DND-41 (cell line): ENCODE measurements around the gene ANGPTL4.

Experiments
- ATAC-seq: fragments of 200-7000 bp; cut with Tn5 transposase; 3 replicates; pipeline ENCODE4 v1.9.1; 2021; ENCODE audit warnings: low read depth; ENCODE audit not compliant: insufficient read depth
- DNase-seq: peaks from one replicate; pipeline ENCODE4 v3.0.0-alpha.2; 2020
- H2AFZ ChIP-seq: 2 replicates; pipeline ENCODE4 v1.6.0; 2012; ENCODE audit warnings: low read depth, low read length
- H3K27ac ChIP-seq: 2 replicates; pipeline ENCODE4 v1.5.1; 2012; ENCODE audit warnings: low read length, inconsistent platforms
- H3K27me3 ChIP-seq: fragments of 200-600 bp; sonication (generic); 2 replicates; pipeline ENCODE4 v1.6.0; 2012; ENCODE audit warnings: low read length, mild to moderate bottlenecking, inconsistent platforms; ENCODE audit not compliant: insufficient read depth, poor library complexity
- H3K36me3 ChIP-seq: 2 replicates; pipeline ENCODE4 v1.5.1; 2012; ENCODE audit warnings: low read length, inconsistent platforms; ENCODE audit not compliant: insufficient read depth
- H3K4me1 ChIP-seq: 2 replicates; pipeline ENCODE4 v1.5.1; 2012; ENCODE audit warnings: mild to moderate bottlenecking, low read length; ENCODE audit not compliant: insufficient read depth
- H3K4me2 ChIP-seq: 2 replicates; pipeline ENCODE4 v1.6.0; 2012; ENCODE audit warnings: mild to moderate bottlenecking, moderate library complexity, low read length, inconsistent platforms; ENCODE audit not compliant: insufficient read depth
- H3K4me3 ChIP-seq, 2 experiments: fragments of 200-600 bp in 1 of 2; shearing (Covaris generic) in 1 of 2; 2 replicates each; pipeline ENCODE4 v1.5.1; 2012 to 2016; ENCODE audit warnings: inconsistent platforms in 2 of 2, low read length in 2 of 2, mild to moderate bottlenecking in 2 of 2, low read depth in 1 of 2, moderate library complexity in 1 of 2
- H3K79me2 ChIP-seq: 2 replicates; pipeline ENCODE4 v1.6.0; 2012; ENCODE audit warnings: low read length, inconsistent platforms; ENCODE audit not compliant: insufficient read depth
- H3K9ac ChIP-seq: 2 replicates; pipeline ENCODE4 v1.6.0; 2012; ENCODE audit warnings: low read depth, mild to moderate bottlenecking, inconsistent platforms, low read length, moderate library complexity
- H3K9me3 ChIP-seq: 2 replicates; pipeline ENCODE4 v1.5.1; 2012; ENCODE audit warnings: low read length, moderate library complexity, mild to moderate bottlenecking, inconsistent platforms; ENCODE audit not compliant: insufficient read depth, severe bottlenecking
- H4K20me1 ChIP-seq: 2 replicates; pipeline ENCODE4 v1.6.0; 2012; ENCODE audit warnings: low read length; ENCODE audit not compliant: insufficient read depth
- EZH2 ChIP-seq: IDR thresholded peaks from 3 replicates; pipeline ENCODE4 v1.6.1; 2012; ENCODE audit warnings: borderline replicate concordance, low read depth, mild to moderate bottlenecking, moderate library complexity, low read length, inconsistent platforms; ENCODE audit not compliant: severe bottlenecking
- TF ChIP-seq, protein P1 (sequence below): IDR thresholded peaks from 2 replicates; pipeline ENCODE4 v1.5.1; 2012; ENCODE audit warnings: borderline replicate concordance, low read length, moderate library complexity, mild to moderate bottlenecking; ENCODE audit not compliant: poor library complexity, severe bottlenecking; ENCODE audit errors: extremely low read depth

Gene ANGPTL4

GRCh38 chr19:8386990-8387389 lies 23.0 kb downstream of the ANGPTL4 start:
- H3K9me3 ChIP-seq: no peaks in the 10 kb centered on the region
- no peak for DNase-seq
- peaks cover 27% of the 10 kb centered on the region for H3K4me1 ChIP-seq
- H3K27me3 ChIP-seq: no peaks in the 10 kb centered on the region
- no peak overlapping the region for H3K9ac ChIP-seq
- ATAC-seq: no peak
- H3K4me3 ChIP-seq: no peak overlapping the region
- H3K4me2 ChIP-seq: no peak overlapping the region
- H3K79me2 ChIP-seq: peaks cover 23% of the 10 kb centered on the region
- no peak overlapping the region for H3K27ac ChIP-seq
- peaks cover 9% of the 10 kb centered on the region for H3K36me3 ChIP-seq
- H4K20me1 ChIP-seq: peaks cover 12% of the 10 kb centered on the region
- no peak overlapping the region for H2AFZ ChIP-seq
- TF ChIP-seq, protein P1, sequence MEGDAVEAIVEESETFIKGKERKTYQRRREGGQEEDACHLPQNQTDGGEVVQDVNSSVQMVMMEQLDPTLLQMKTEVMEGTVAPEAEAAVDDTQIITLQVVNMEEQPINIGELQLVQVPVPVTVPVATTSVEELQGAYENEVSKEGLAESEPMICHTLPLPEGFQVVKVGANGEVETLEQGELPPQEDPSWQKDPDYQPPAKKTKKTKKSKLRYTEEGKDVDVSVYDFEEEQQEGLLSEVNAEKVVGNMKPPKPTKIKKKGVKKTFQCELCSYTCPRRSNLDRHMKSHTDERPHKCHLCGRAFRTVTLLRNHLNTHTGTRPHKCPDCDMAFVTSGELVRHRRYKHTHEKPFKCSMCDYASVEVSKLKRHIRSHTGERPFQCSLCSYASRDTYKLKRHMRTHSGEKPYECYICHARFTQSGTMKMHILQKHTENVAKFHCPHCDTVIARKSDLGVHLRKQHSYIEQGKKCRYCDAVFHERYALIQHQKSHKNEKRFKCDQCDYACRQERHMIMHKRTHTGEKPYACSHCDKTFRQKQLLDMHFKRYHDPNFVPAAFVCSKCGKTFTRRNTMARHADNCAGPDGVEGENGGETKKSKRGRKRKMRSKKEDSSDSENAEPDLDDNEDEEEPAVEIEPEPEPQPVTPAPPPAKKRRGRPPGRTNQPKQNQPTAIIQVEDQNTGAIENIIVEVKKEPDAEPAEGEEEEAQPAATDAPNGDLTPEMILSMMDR: no peak
- no peak for TF ChIP-seq EZH2

DNA sequence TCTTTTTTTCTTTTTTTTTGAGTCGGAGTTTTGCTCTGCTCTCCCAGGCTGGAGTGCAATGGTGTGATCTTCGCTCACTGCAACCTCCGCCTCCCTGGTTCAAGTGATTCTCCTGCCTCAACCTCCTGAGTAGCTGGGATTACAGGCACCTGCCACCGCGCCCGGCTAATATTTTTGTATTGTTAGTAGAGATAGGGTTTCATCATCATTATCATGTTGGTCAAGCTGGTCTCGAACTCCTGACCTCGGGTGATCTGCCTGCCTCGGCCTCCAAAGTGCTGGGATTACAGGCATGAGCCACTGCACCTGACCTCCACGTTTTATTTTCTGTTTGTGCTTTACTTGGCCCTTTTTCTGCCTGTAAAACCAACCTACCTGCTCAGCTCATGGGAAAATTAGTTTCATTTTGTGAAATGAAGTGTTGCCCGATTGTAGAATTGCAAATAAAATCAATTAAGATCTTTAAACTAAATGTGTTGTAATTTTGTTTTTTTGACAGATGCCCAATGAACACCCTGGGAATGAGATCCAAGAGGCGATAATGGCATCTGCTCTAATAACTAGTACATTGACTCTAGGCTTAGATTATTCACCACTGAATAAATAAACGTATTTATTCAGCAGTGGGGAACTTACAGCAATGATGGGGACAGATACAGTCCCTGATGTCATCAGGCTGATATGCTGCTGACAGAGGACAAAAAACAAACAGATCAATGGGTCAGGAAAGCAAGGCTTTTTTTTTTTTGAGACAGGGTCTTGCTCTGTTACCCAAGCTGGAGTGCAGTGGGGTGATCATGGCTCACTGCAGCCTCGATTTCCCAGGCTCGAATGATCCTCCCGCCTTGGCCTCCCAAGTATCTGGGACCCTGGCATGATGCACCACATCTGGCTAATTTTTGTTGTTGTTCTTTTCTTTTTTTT lies 24.0 kb downstream of the ANGPTL4 start:
- TF ChIP-seq EZH2: no peak
- TF ChIP-seq, protein P1: no peak
- H3K36me3 ChIP-seq: peaks cover 9% of the 10 kb centered on the region
- no peak overlapping the region for H3K27ac ChIP-seq
- no peak overlapping the region for H3K4me3 ChIP-seq
- H3K27me3 ChIP-seq: no peaks in the 10 kb centered on the region
- H4K20me1 ChIP-seq: peaks cover 19% of the 10 kb centered on the region
- no peaks in the 10 kb centered on the region for H3K9me3 ChIP-seq
- ATAC-seq: no peak
- H2AFZ ChIP-seq: no peak overlapping the region
- no peak for DNase-seq
- peaks cover 33% of the 10 kb centered on the region for H3K79me2 ChIP-seq
- H3K4me1 ChIP-seq: peaks cover 32% of the 10 kb centered on the region
- no peak overlapping the region for H3K9ac ChIP-seq
- H3K4me2 ChIP-seq: no peak overlapping the region

DNA sequence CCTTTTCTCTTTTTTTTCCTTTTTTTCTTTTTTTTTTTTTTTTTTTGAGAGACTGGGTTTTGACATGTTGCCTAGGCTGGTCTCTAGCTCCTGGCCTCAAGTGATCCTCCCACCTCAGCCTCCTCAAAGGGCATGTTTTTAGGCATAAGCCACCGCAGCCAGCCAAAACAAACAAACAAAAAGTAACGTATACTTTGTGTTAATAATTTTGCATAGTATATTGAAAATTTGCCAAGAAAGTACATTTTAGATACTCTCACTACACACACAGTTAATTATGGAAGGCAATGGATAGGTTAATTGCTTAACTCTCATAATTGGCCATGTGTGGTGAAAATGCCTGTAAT lies 24.6 kb downstream of the ANGPTL4 start:
- ATAC-seq: no peak
- H2AFZ ChIP-seq: no peak overlapping the region

More for the DNA sequence above, 24.6 kb downstream of the ANGPTL4 start:
- Histone ChIP-seq H3K27ac (no peak overlapping the region), H3K36me3 (peaks cover 9% of the 10 kb centered on the region), H4K20me1 (peaks cover 25% of the 10 kb centered on the region), H3K79me2 (peaks cover 39% of the 10 kb centered on the region), H3K9ac (peak overlapping the region; percentile 99; the same call in 1 of the 2 replicates), H3K4me3 (no peak overlapping the region), H3K9me3 (no peaks in the 10 kb centered on the region), H3K27me3 (no peaks in the 10 kb centered on the region), H3K4me2 (no peak overlapping the region), H3K4me1 (peaks cover 32% of the 10 kb centered on the region)
- no peak for TF ChIP-seq EZH2
- TF ChIP-seq, protein P1: no peak
- no peak for DNase-seq
